HepG2 (cell line): ENCODE measurements around the gene FBXO11. TPM values are rescaled to one million over a fixed set of nuclear protein-coding genes. Genes with fewer than 3 reads are reported as not detected.

ENCODE experiments used
- ATAC-seq: fragments of 200-7000 bp; cut with Tn5 transposase; 3 replicates; pipeline ENCODE4 v1.9.1; 2020; ENCODE audit warnings: mild to moderate bottlenecking, moderate library complexity
- BruUV-seq: library from RNA; stranded (reverse); fragments of 400-500 nt; replicated peaks from 2 replicates; lab custom pipeline; 2021; lab: Mats Ljungman, UMichigan
- CTCF ChIA-PET: fragments of 300-600 bp; formaldehyde crosslinking; extraction: SDS; loops from one replicate; lab custom pipeline; 2021; ENCODE audit warnings: low total read pairs, inconsistent platforms, low intra/inter-chr PET ratio; lab: Yijun Ruan, JAX
- POLR2A ChIA-PET: fragments of 350-600 bp; sonication (Branson Sonifier 250); formaldehyde crosslinking; loops from one replicate; lab custom pipeline; 2020; ENCODE audit warnings: antibody characterized with exemption, inconsistent platforms; lab: Yijun Ruan, JAX
- DNase-seq: peaks from one replicate; pipeline ENCODE4 v3.0.0-alpha.2; 2015; ENCODE audit warnings: low spot score
- FAIRE-seq: peaks from 3 replicates; lab custom pipeline; 2011; peaks lifted over from hg19 to GRCh38; lab: Jason Lieb, UNC
- H2AFZ ChIP-seq: one replicate; pipeline ENCODE4 v1.6.1; 2011; ENCODE audit warnings: low read length, inconsistent platforms
- H3K27ac ChIP-seq: fragments of 300-600 bp; 3 replicates; pipeline ENCODE4 v1.8.0; 2011; ENCODE audit warnings: mixed run types, mild to moderate bottlenecking, mixed read lengths, low read length, inconsistent platforms; ENCODE audit not compliant: insufficient read depth; ENCODE audit errors: extremely low read length
- H3K27me3 ChIP-seq, 2 experiments: fragments of 200-600 bp in 1 of 2; 2 replicates in 1 of 2; 3 replicates in 1 of 2; pipeline versions ENCODE4 v1.6.0 to v1.8.0; 2011; ENCODE audit warnings: low read length in 2 of 2, mild to moderate bottlenecking in 2 of 2, moderate library complexity in 2 of 2, inconsistent platforms in 1 of 2; ENCODE audit not compliant: insufficient read depth in 2 of 2, control insufficient read depth in 1 of 2
- H3K36me3 ChIP-seq, 2 experiments: fragments of 200-600 bp in 1 of 2; replicated peaks in 1 of 2; 2 replicates in 1 of 2; 3 replicates in 1 of 2; pipeline versions ENCODE4 v1.5.1 to v1.8.0; 2011; ENCODE audit warnings: low read length in 2 of 2, inconsistent platforms in 1 of 2; ENCODE audit not compliant: insufficient read depth in 2 of 2, control insufficient read depth in 1 of 2
- H3K4me1 ChIP-seq: 2 replicates; pipeline ENCODE4 v1.5.1; 2012; ENCODE audit warnings: low read length, inconsistent platforms; ENCODE audit not compliant: insufficient read depth
- H3K4me2 ChIP-seq: 2 replicates; pipeline ENCODE4 v1.6.0; 2011; ENCODE audit warnings: low read depth, low read length, inconsistent platforms
- H3K4me3 ChIP-seq, 3 experiments: fragments of 200-600 bp in 1 of 3; sonication (generic), shearing (Covaris generic) in 1 of 3; replicated peaks in 1 of 3; 2 replicates each; pipeline ENCODE4 v1.5.1; 2011 to 2016; ENCODE audit warnings: low read length in 3 of 3, inconsistent platforms in 2 of 3, low read depth in 2 of 3, mild to moderate bottlenecking in 2 of 3, control low read depth in 1 of 3, mixed read lengths in 1 of 3; ENCODE audit not compliant: insufficient read depth in 1 of 3
- H3K79me2 ChIP-seq: one replicate; pipeline ENCODE4 v1.6.1; 2011; ENCODE audit warnings: low read length, inconsistent platforms; ENCODE audit not compliant: insufficient read depth
- H3K9ac ChIP-seq: 2 replicates; pipeline ENCODE4 v1.6.0; 2011; ENCODE audit warnings: mild to moderate bottlenecking, low read depth, low read length, inconsistent platforms; ENCODE audit not compliant: insufficient read depth
- H3K9me3 ChIP-seq: 2 replicates; pipeline ENCODE4 v1.5.1; 2012; ENCODE audit warnings: mild to moderate bottlenecking, low read length
- H4K20me1 ChIP-seq: 2 replicates; pipeline ENCODE4 v1.6.0; 2011; ENCODE audit warnings: inconsistent platforms, mild to moderate bottlenecking, low read length, moderate library complexity; ENCODE audit not compliant: insufficient read depth
- ARHGAP35 ChIP-seq: sonication (generic); formaldehyde crosslinking; IDR thresholded peaks from 2 replicates; pipeline ENCODE4 v1.9.0; 2022; ENCODE audit warnings: mild to moderate bottlenecking, inconsistent platforms, moderate library complexity, missing genetic modification reagents, borderline replicate concordance
- DR1 ChIP-seq: sonication (generic); formaldehyde crosslinking; IDR thresholded peaks from 2 replicates; pipeline ENCODE4 v1.8.0; 2021; ENCODE audit warnings: mild to moderate bottlenecking, missing genetic modification reagents, inconsistent platforms
- FOSL2 ChIP-seq: sonication (generic); formaldehyde crosslinking; IDR thresholded peaks from 2 replicates; pipeline ENCODE4 v1.4.0; 2020; ENCODE audit warnings: missing genetic modification reagents
- MED13 ChIP-seq: sonication (generic); formaldehyde crosslinking; IDR thresholded peaks from 2 replicates; pipeline ENCODE4 v1.5.0; 2020; ENCODE audit warnings: missing genetic modification reagents
- SMYD3 ChIP-seq: sonication (generic); formaldehyde crosslinking; IDR thresholded peaks from 2 replicates; pipeline ENCODE4 v1.8.1; 2023; ENCODE audit warnings: mild to moderate bottlenecking, missing genetic modification reagents
- TARDBP ChIP-seq: sonication (generic); formaldehyde crosslinking; IDR thresholded peaks from 2 replicates; pipeline ENCODE4 v1.8.0; 2022; ENCODE audit warnings: mild to moderate bottlenecking, missing genetic modification reagents
- THYN1 ChIP-seq: sonication (generic); formaldehyde crosslinking; IDR thresholded peaks from 2 replicates; pipeline ENCODE4 v1.8.1; 2023; ENCODE audit warnings: low read depth, mild to moderate bottlenecking, moderate library complexity, missing genetic modification reagents, borderline replicate concordance
- ZNF556 ChIP-seq: sonication (generic); formaldehyde crosslinking; IDR thresholded peaks from 2 replicates; pipeline ENCODE4 v1.4.0; 2020; ENCODE audit warnings: mild to moderate bottlenecking, missing genetic modification reagents, borderline replicate concordance
- WGBS: methylation state at CpG from one replicate; pipeline ENCODE4 v1.1.6; 2017; ENCODE audit warnings: low lambda C conversion rate; 5-methylcytosine and 5-hydroxymethylcytosine counted together
- in situ Hi-C: cut with HindIII; loops from 2 replicates; pipeline ENCODE4 v1.10.0; 2017; ENCODE audit warnings: low pct_unique_long_range_greater_than_20kb; ENCODE audit not compliant: extremely low pct_ligation_motif_present
- intact Hi-C: fragments of 100-400 bp; cut with micrococcal nuclease; formaldehyde crosslinking; loops from one replicate; pipeline ENCODE4 v1.10.0; 2022; ENCODE audit not compliant: unreplicated experiment
- polyA plus RNA-seq, 8 experiments: library from polyadenylated mRNA; depleted of rRNA in 3 of 8; stranded (reverse) in 7 of 8; unstranded in 1 of 8; fragments of >200 nt; fragmentation: Illumina TruSeq in 4 of 8; extraction: Trizol in 4 of 8; gene quantifications; 2 replicates each; pipeline versions ENCODE4 v1.2.1 to v1.2.3, GENCODE V29; 2011 to 2016; ENCODE audit warnings: low read depth in 4 of 8, missing spikeins in 1 of 8, mixed read lengths in 1 of 8; ENCODE audit not compliant: insufficient read depth in 1 of 8
- total RNA-seq, 5 experiments: library from RNA; depleted of rRNA; stranded (reverse); fragments of >200 nt; fragmentation: Illumina TruSeq; extraction: Trizol; gene quantifications; 2 replicates each; pipeline ENCODE4 v1.2.3, GENCODE V29; 2016; ENCODE audit warnings: low read depth in 1 of 5
- TF ChIP-seq, protein P1 (sequence below): IDR thresholded peaks from 2 replicates; pipeline ENCODE4 v1.6.1; 2016; ENCODE audit warnings: missing biosample characterization, missing genetic modification reagents, low read depth
- TF ChIP-seq, protein P2 (sequence below): sonication (generic); formaldehyde crosslinking; IDR thresholded peaks from 2 replicates; pipeline ENCODE4 v1.8.0; 2022; ENCODE audit warnings: missing genetic modification reagents, mild to moderate bottlenecking, moderate library complexity, borderline replicate concordance

The FBXO11 gene
- total and polyA plus RNA-seq, 2 of the 13 experiments (the other 11 are each of a cell fraction or from before 2014, with no cell fraction given), result 27.9 to 47.6 TPM

DNA sequence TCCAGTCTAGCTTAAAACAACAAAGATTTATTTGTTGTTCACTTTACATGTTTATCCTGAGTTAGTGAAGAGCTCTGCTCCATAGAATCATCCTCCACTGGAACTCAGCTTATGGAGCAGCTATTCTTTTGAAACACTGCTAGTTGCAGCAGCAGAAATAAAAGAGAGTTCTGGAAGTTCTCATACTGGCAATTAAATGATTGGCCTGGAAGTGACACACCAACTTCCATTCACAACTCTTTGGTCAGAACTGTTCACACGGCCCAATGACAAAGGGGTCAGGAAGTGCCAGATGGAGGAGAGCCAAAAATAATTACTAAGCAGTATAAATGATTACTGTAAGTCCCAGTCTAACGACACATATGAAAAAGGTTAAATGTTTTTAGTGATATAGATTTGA lies 39.1 kb downstream of the FBXO11 start:
- no peaks in the 10 kb centered on the region for H3K27me3 ChIP-seq
- no peak overlapping the region for H3K9ac ChIP-seq
- no peak overlapping the region for H3K4me2 ChIP-seq
- ChIA-PET CTCF (no interaction called here), POLR2A (no interaction called here)
- in situ Hi-C loops, result no loop called here
- H3K27ac ChIP-seq, result no peak overlapping the region
- H3K4me3 ChIP-seq, result no peak overlapping the region
- H3K36me3 ChIP-seq, result peaks cover 7 to 20% of the 10 kb centered on the region in 2 experiments
- WGBS, result 91% methylated on average over 2 of the region's 2 CpGs
- intact Hi-C loops, result no loop called here
- FAIRE-seq (no peak), DNase-seq (no peak), ATAC-seq (no peak)
- no peak overlapping the region for H2AFZ ChIP-seq
- H3K79me2 ChIP-seq, result peaks cover 93% of the 10 kb centered on the region
- peaks cover 46% of the 10 kb centered on the region for H4K20me1 ChIP-seq
- TF ChIP-seq FOSL2 (no peak), DR1 (CRISPR knock-in tag) (no peak), ARHGAP35 (CRISPR knock-in tag) (no peak), TARDBP (CRISPR knock-in tag) (no peak), THYN1 (CRISPR knock-in tag) (no peak), SMYD3 (no peak), MED13 (CRISPR knock-in tag) (no peak), ZNF556 (no peak)
- TF ChIP-seq, protein P1, sequence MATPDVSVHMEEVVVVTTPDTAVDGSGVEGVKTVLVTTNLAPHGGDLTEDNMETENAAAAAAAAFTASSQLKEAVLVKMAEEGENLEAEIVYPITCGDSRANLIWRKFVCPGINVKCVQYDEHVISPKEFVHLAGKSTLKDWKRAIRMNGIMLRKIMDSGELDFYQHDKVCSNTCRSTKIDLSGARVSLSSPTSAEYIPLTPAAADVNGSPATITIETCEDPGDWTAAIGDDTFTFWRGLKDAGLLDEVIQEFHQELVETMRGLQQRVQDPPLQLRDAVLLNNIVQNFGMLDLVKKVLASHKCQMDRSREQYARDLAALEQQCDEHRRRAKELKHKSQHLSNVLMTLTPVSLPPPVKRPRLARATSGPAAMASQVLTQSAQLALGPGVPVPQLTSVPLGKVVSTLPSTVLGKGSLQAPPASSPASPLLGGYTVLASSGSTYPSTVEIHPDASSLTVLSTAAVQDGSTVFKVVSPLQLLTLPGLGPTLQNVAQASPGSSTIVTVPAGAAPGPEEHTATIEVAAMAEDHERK (CRISPR knock-in tag), result no peak
- TF ChIP-seq, protein P2, sequence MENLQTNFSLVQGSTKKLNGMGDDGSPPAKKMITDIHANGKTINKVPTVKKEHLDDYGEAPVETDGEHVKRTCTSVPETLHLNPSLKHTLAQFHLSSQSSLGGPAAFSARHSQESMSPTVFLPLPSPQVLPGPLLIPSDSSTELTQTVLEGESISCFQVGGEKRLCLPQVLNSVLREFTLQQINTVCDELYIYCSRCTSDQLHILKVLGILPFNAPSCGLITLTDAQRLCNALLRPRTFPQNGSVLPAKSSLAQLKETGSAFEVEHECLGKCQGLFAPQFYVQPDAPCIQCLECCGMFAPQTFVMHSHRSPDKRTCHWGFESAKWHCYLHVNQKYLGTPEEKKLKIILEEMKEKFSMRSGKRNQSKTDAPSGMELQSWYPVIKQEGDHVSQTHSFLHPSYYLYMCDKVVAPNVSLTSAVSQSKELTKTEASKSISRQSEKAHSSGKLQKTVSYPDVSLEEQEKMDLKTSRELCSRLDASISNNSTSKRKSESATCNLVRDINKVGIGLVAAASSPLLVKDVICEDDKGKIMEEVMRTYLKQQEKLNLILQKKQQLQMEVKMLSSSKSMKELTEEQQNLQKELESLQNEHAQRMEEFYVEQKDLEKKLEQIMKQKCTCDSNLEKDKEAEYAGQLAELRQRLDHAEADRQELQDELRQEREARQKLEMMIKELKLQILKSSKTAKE (CRISPR knock-in tag), result no peak
- H3K4me1 ChIP-seq, result peaks cover 15% of the 10 kb centered on the region; the same call in 1 of the 2 replicates
- no TSS peak for BruUV-seq
- no peaks in the 10 kb centered on the region for H3K9me3 ChIP-seq
